Measurements from ENCODE around the gene HECW1. TPM values are rescaled to one million over a fixed set of nuclear protein-coding genes. Genes with fewer than 3 reads are reported as not detected.

The HECW1 gene
- total RNA-seq, 1 experiment from 2014 or later: 19.1 TPM

GRCh38 chr7:43612599-43613589 is 500.4 kb downstream of the HECW1 start:
- no peaks in the 10 kb centered on the region for H3K9me3 ChIP-seq (replicated peaks)
- no peak overlapping the region for H3K27ac ChIP-seq
- DNase-seq (ENCODE audit: low read depth in 1 of 2, low spot score in 2 of 2): peak in 1 of 2 experiments; percentile 19
- no peaks in the 10 kb centered on the region for H3K27me3 ChIP-seq (replicated peaks)
- peaks cover 15% of the 10 kb centered on the region for H3K4me1 ChIP-seq (replicated peaks)
- no peak overlapping the region for H3K4me3 ChIP-seq
- H3K36me3 ChIP-seq: peaks cover 70% of the 10 kb centered on the region

Other genes with a start within 250 kb of the HECW1 start
- gene C7orf25, start 200.6 kb upstream of the HECW1 start, total RNA-seq (2014; rRNA removed; shearing (Covaris generic)): 12.2 and 14.3 TPM in 2 replicates
- 218 and 258 TPM in 2 replicates for gene PSMA2, start 180.5 kb upstream of the HECW1 start, total RNA-seq (2014; rRNA removed; shearing (Covaris generic))
- gene MRPL32, start 180.3 kb upstream of the HECW1 start, total RNA-seq (2014; rRNA removed; shearing (Covaris generic)): 91.4 and 141 TPM in 2 replicates